H1 (cell line): ENCODE data around the gene RPP25. TPM values are rescaled to one million over a fixed set of nuclear protein-coding genes. Genes with fewer than 3 reads are reported as not detected.

Experiments used
- GABPA ChIP-seq: IDR thresholded peaks from 2 replicates; pipeline ENCODE4 v1.6.1; 2011; ENCODE audit warnings: mild to moderate bottlenecking, low read length, moderate library complexity, borderline replicate concordance; ENCODE audit not compliant: insufficient read depth
- polyA plus RNA-seq, 7 experiments: library from polyadenylated mRNA; depleted of rRNA in 3 of 7; stranded (reverse) in 5 of 7; unstranded in 2 of 7; fragments of >200 nt in 5 of 7; fragments of 200-250 nt in 2 of 7; gene quantifications; 1 replicate in 5 of 7; 2 replicates in 1 of 7; 4 replicates in 1 of 7; pipeline versions ENCODE4 v1.2.1 to v1.2.3, GENCODE V29; 2011 to 2013; ENCODE audit warnings: missing spikeins in 2 of 7, mixed read lengths in 2 of 7
- total RNA-seq: library from RNA; stranded (reverse); fragmentation: NEBNext Ultra II Directional; extraction: Animal tissue kit (Norgen Biotek cat#: 25700); gene quantifications from 2 replicates; pipeline ENCODE4 v1.2.1, GENCODE V29; 2021

The RPP25 gene
- total and polyA plus RNA-seq, 2 of the 8 experiments (the other 6 are each of a cell fraction or from before 2014, with no cell fraction given): 17.4 to 19.8 TPM

DNA sequence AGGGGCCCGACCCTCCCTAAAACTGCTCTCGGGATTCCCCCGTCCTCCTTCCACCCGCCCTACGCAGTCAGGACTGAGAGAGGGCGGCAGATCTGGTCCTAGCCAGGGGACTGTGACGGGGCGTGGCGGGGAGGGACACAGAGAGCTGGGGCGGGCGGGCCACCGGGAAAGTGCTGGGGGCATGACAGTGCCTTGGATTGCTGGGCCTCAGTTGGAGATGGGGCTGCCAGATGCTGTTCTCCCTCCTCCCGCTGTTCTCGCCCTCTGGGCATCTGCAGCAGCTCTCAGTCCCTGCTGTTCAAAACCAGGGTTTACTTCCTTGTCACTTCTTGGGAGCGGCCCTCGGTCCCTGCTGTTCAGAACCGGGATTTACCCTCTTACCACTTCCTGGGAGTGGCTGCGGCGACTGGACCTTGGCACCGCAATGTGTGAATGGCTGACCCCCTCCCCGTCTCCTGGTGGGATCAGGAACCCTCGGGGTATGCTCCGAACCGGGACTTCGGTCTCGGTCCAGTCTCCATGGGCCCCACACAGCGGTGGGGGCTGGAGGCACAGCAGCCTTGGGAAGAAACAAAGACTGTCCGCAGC lies 1.8 kb upstream of the RPP25 start (continued):
- TF ChIP-seq GABPA: no peak
